Activated T-helper 1 cell treated with anti-CD3 and anti-CD28 coated beads, Interleukin-12 subunit alpha, Interleukin-12 subunit beta, Interleukin-2, Interleukin-4 antibody, amounts not matched to agents 30 ng/mL and 10 ng/mL and 1 ng/mL, durations not matched to agents 14 hours and 24 hours and 36 hours (primary cell): Measurements from ENCODE around the gene KRTAP10-8. TPM values are rescaled to one million over a fixed set of nuclear protein-coding genes. Genes with fewer than 3 reads are reported as not detected.
A peak's percentile ranks its signal among the peaks of the same experiment; 100 is the strongest.
"Not testable (repeated sequence)": the region's sequence is repeated elsewhere in the genome, so short reads cannot be mapped to it uniquely, and the experiment has no call there.

Experiments
- DNase-seq: peaks from one replicate; pipeline ENCODE4 v3.0.0; 2021; ENCODE audit warnings: low spot score
- H3K27ac Mint-ChIP-seq: one replicate; pipeline ENCODE4 v1.8.0; 2021; ENCODE audit warnings: mild to moderate bottlenecking, mixed read lengths
- H3K27me3 Mint-ChIP-seq: one replicate; pipeline ENCODE4 v1.8.0; 2022; ENCODE audit warnings: mild to moderate bottlenecking, moderate library complexity, mixed read lengths; ENCODE audit not compliant: insufficient read depth
- H3K36me3 Mint-ChIP-seq: one replicate; pipeline ENCODE4 v1.8.0; 2021; ENCODE audit warnings: low read depth, mixed read lengths
- H3K4me1 Mint-ChIP-seq: one replicate; pipeline ENCODE4 v1.8.0; 2021; ENCODE audit warnings: low read depth, mixed read lengths
- H3K4me3 Mint-ChIP-seq: one replicate; pipeline ENCODE4 v1.8.0; 2021; ENCODE audit warnings: mild to moderate bottlenecking, moderate library complexity, mixed read lengths
- H3K9me3 Mint-ChIP-seq: one replicate; pipeline ENCODE4 v1.8.0; 2021; ENCODE audit warnings: mixed read lengths
- intact Hi-C: fragments of 100-400 bp; cut with micrococcal nuclease; formaldehyde crosslinking; loops from one replicate; pipeline ENCODE4 v1.15.1; 2024
- total RNA-seq: library from RNA; stranded (reverse); gene quantifications from 2 replicates; pipeline ENCODE4 v1.2.3, GENCODE V29; 2022

The KRTAP10-8 gene
- total RNA-seq, 1 donor from 2014 or later = not detected

DNA sequence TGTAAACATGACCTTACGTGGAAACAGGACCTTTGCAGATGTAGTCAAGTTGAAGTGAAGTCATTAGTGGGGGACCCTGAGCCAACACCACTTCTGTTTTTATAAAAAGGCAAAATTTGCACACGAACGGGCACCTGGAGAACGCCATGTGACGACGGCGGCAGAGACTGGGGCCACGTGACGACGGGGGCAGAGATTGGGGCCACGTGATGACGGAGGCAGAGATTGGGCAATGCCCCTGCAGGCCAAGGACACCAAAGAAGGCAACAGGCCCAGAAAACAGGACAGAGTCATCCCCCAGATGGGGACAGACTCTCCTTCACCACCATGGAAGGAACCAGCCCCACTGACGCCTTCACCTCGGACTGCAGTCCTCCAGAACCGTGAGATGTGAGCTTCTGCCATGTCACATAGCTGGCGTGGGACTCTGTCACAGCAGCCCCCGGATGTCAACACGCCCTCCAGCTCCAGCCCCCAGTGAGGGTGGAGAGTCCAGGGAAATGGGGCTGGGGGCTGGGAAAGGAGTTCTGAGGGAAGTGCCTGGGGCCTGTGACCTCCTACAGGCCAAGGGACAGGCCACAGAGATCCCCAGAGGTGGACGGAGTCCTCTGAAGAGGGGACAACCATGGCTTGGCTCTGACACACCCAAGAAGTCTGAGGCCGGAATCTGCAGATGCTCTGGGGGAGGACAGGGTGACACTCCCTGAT is 38.5 kb downstream of the KRTAP10-8 start:
- intact Hi-C loops = no loop called here
- Mint-ChIP-seq H3K4me1 (peaks cover 20% of the 10 kb centered on the region), H3K27ac (no peak overlapping the region), H3K36me3 (peaks cover 9% of the 10 kb centered on the region), H3K27me3 (peaks cover 2% of the 10 kb centered on the region), H3K4me3 (no peak overlapping the region), H3K9me3 (peaks cover 17% of the 10 kb centered on the region)
- DNase-seq = no peak

DNA sequence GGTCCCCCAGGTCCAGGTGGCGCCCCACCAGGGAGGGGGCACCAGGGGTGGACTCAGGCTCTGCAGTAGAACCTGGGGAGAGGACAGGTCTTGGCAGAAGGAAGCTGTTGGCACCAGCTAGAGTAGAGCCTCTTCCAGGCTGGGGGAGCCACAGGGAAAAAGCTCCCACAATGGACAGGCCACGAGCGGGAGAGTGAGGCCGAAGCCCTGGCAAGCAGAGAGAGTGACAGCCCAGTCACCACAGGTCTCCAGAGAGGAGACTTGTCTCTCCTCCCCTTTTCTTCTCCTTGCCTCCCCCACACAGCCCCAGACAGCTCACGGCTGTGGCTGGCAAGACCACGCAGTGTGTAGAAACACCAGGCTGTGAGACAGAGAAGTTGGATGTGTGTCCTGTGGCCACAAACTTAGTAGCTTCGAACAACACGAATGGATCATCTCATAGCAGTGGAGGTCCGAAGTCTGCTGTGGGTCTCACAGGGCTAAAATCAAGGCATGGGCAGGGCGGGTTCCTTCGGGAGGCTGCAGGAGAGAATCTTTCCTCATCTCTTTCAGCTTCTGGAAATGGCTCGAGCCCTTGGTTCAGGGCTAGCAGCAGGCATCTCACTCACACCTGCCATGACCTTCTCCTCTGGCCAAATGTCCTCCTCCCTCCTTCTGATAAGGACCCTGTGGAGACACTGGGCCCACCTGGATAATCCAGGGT is 39.2 kb downstream of the KRTAP10-8 start:
- Mint-ChIP-seq H3K4me3 (no peak overlapping the region), H3K36me3 (peaks cover 10% of the 10 kb centered on the region), H3K27me3 (no peaks in the 10 kb centered on the region), H3K27ac (no peak overlapping the region), H3K4me1 (peaks cover 21% of the 10 kb centered on the region), H3K9me3 (peaks cover 21% of the 10 kb centered on the region)
- intact Hi-C loops = no loop called here
- DNase-seq = no peak

DNA sequence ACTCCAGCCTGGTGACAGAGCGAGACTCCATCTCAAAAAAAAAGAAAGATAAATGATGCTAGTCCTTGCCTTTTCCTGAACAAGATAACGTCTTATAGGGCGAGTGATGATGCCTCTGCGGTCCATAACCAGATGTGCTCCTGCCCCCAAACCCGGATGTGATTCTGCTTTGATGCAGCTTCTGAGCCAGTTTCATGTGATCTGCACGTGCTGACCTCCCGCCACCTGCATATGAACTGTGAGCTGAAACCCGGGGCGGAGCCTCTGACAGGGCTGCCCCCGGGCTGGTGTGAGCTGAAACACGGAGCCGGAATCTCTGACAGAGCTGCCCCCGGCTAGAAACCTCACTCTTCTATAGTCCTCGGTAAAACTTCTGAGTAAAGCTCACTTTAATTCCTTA is 41.2 kb downstream of the KRTAP10-8 start:
- H3K4me3 Mint-ChIP-seq = no peak overlapping the region
- H3K36me3 Mint-ChIP-seq = peaks cover 25% of the 10 kb centered on the region
- DNase-seq = no peak
- intact Hi-C loops = no loop called here
- H3K4me1 Mint-ChIP-seq = peaks cover 41% of the 10 kb centered on the region
- no peak overlapping the region for H3K27ac Mint-ChIP-seq
- H3K9me3 Mint-ChIP-seq = peaks cover 40% of the 10 kb centered on the region
- H3K27me3 Mint-ChIP-seq = no peaks in the 10 kb centered on the region

DNA sequence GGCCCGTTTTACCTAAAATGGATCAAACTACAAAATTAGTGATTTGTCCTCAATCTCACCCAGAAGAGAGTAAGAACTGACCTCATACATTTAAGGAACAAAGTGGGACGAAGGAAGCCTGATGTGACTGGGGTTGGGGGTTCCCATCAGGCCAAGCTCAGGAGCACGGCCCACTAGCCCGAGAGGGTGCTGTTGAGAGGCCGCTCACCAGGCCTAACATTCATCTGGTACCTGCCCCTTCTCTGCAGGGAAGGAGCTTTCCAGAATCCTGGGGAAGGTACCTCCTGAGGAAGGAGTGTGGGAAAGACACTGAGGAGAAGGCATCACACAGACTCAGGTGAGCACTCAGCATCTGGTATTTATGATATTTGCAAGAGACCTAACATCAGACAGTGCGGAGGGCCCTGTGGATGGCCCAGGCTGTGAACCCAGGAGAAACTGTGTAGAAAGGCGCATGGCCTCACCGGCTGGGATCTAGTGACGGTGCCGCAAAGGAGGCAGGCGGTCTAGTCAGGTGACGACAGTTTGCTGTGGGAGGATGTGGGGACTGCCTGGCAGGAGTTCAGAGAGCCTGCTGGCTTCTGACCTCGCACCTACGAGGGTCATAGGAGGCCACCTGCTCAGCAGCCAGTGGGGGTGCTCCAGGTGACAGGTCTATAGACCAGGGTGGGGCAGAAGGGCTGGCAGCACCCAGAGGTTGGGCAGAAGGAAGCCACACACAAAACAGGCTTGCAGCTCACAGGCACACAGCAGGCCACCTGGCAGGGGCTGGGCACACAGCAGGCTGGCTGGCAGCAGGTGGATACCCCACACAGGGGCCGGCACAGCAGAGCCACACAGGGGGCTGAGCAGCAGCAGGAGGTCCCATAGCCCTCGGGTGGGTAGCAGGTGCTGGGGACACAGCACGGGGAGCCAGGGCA is 42.0 kb downstream of the KRTAP10-8 start:
- intact Hi-C loops = no loop called here
- peaks cover 49% of the 10 kb centered on the region for H3K4me1 Mint-ChIP-seq

DNA sequence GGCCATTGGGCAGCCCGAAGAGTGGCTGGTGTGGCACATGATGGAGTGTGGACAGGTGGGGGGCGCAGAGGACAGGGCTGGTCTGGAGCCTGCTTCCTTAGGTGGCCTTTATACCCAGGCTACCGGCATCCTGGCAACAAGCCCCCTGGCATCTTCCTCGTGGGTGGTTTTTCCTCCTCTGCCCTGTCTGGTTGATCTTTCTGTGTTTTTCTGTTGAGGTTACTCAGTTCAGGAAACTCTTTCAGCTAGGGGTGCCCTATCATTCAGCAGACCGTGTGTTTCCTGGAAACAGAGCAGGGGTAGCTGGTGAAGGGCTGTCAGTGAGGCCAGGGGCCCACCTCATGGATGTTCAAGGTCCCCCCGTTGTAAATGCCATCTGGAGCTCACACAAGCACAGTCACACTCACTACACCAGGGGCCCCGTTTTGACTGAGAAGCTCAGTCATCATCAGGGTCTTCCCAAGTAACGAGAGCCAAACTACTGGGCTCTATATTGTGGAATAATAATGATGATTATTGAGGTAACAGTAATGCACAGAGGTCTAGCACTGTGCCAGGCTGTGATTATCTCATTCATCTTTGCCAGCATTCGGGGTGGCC is 42.8 kb downstream of the KRTAP10-8 start, which contains the start of gene KRTAP12-4:
Gene KRTAP12-4 (minus strand): TSS at position 84 of the 600 bp plus-strand sequence. CDS start 45 bp downstream, at position 39.
- Mint-ChIP-seq H3K27me3 (no peaks in the 10 kb centered on the region), H3K4me1 (peaks cover 56% of the 10 kb centered on the region), H3K9me3 (peaks cover 47% of the 10 kb centered on the region), H3K36me3 (peaks cover 29% of the 10 kb centered on the region), H3K4me3 (peak within 1 kb of the TSS; percentile 15), H3K27ac (peak within 1 kb of the TSS; percentile 70)
- intact Hi-C loops = loop anchor here (5.0 kb wide), 3 partner anchors 37 to 273 kb away; no protein-coding TSS in a partner anchor
- DNase-seq = no peak

More for the DNA sequence above, 42.0 kb downstream of the KRTAP10-8 start:
- peaks cover 47% of the 10 kb centered on the region for H3K9me3 Mint-ChIP-seq
- peak overlapping the region; percentile 15 for H3K4me3 Mint-ChIP-seq
- H3K27me3 Mint-ChIP-seq = no peaks in the 10 kb centered on the region
- no peak overlapping the region for H3K27ac Mint-ChIP-seq
- DNase-seq = no peak
- H3K36me3 Mint-ChIP-seq = peaks cover 29% of the 10 kb centered on the region

DNA sequence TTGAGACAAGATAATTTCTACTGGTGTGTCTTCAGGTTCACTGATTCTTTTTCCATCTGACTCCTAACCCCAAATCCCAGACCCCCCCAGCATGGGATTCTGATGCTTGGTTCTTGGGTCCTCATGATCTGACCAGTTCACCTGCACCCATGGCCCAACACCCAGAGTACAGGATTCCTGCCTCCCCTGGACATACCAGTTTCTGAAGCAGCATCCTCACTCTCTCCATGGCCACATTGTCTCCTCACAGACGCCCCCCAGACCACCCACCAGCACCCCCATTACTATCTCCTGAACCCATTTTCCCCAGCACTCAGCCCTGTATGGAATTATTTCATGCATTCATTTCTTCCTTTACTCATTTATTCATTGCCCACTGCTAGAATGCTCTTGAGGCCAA is 45.0 kb downstream of the KRTAP10-8 start:
- Mint-ChIP-seq H3K4me3 (peak overlapping the region; percentile 47), H3K4me1 (peaks cover 63% of the 10 kb centered on the region), H3K27me3 (no peaks in the 10 kb centered on the region), H3K36me3 (peaks cover 31% of the 10 kb centered on the region), H3K27ac (peak overlapping the region; percentile 95), H3K9me3 (peaks cover 52% of the 10 kb centered on the region)
- DNase-seq = no peak
- intact Hi-C loops = loop anchor here (5.0 kb wide), 3 partner anchors 40 to 270 kb away; no protein-coding TSS in a partner anchor

DNA sequence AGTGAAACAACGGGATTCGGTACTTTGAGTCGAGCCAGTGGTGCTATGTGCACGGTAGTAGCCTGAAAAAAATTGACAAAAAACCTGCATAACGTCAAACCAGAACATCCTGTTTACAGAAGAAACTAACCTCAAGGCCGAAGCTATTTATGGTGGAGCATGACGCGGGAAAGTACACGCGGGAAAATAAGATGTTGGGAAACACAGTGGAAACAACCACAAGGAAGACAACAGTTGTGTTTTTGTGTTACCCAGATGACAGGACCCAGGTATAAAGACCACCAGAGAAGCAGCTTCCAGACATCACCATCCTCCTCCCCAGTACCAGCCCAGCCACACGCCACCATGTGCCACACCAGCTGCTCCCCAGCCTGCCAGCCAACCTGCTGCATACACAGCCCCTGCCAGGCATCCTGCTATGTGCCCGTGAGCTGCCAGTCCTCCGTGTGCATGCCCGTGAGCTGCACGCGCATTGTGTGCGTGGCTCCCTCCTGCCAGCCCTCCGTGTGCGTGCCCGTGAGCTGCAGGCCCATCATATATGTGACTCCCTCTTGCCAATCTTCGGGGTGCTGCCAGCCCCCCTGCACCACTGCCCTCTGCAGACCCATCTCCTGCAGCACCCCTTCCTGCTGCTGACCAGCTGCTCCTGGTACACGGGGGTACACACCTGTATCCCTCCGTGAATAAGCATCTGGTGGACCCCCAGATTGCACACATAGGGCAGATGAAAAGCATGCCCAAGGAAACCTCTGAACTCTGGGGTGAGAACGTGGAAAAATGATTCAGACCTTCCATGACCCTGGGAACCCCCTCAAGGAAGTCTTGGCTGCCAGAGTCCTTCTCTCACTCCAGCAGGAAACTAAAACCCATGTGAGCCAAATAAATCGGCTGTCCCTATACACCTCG is 46.0 kb downstream of the KRTAP10-8 start, which contains the start of gene KRTAP12-3:
Gene KRTAP12-3 (plus strand): TSS at position 298 of the 906 bp plus-strand sequence. CDS start 48 bp downstream, at position 346.
- Mint-ChIP-seq H3K27ac (peak within 1 kb of the TSS; percentile 95), H3K9me3 (peaks cover 58% of the 10 kb centered on the region), H3K27me3 (peaks cover 6% of the 10 kb centered on the region), H3K4me1 (peaks cover 63% of the 10 kb centered on the region), H3K36me3 (peaks cover 35% of the 10 kb centered on the region), H3K4me3 (peak within 1 kb of the TSS; percentile 47)
- intact Hi-C loops = loop anchor here (5.0 kb wide), 3 partner anchors 41 to 269 kb away; no protein-coding TSS in a partner anchor
- peak; percentile 52 for DNase-seq

DNA sequence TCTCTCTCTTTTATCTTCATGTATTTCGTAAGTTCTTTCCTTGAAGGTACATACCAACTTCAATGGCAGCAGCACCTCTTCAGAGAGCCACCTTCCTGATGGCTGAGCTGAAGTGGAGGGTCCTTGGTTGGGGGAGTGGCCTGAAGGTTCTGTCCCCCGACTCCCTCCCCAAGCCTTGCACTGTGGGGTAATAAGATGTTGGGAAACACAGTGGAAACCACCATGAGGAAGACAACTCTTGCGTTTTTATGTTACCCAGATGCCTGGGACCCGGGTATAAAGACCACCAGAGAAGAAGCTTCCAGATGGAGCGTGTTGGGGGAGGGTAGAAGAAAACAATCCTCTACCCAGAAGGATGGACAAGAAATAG is 46.6 kb downstream of the KRTAP10-8 start:
- no peak for DNase-seq
- H3K36me3 Mint-ChIP-seq = peaks cover 35% of the 10 kb centered on the region
- peak overlapping the region; percentile 12 for H3K4me3 Mint-ChIP-seq
- H3K27ac Mint-ChIP-seq = peak overlapping the region; percentile 95
- intact Hi-C loops = loop anchor here (5.0 kb wide), 3 partner anchors 41 to 269 kb away; no protein-coding TSS in a partner anchor
- H3K9me3 Mint-ChIP-seq = peaks cover 55% of the 10 kb centered on the region
- H3K27me3 Mint-ChIP-seq = peaks cover 10% of the 10 kb centered on the region
- peaks cover 59% of the 10 kb centered on the region for H3K4me1 Mint-ChIP-seq

DNA sequence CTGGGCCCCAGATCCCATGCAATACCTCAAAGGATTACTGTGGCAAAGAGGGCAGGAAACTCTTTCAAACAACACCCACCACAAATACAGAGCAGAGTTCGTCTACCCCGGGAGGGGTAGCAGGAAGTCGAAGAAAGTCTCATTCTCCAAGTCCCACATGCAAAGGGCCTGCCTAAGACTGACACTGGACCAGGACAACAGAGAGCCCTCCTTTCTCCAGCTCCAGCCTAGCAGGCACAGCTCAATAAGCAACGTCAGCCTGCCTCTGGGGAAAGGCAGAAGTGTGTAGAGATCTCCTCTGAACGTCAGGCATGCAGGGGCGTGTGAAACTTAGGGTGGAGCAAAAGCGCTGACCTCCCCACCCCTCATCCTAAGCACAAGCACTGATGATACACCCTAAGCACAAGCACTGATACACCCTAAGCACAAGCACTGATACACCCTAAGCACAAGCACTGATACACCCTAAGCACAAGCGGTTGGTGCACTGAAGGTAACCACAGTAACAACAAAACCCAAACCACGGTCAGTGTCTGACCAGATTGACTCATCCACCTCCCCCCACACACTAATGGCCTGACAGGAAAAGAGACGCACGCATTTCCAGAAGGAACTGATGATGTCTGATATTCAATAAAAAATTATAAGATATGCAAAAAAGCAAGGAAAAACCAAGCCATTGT is 47.2 kb downstream of the KRTAP10-8 start:
- Mint-ChIP-seq H3K27me3 (peaks cover 10% of the 10 kb centered on the region), H3K4me3 (peak overlapping the region; percentile 9), H3K27ac (peak overlapping the region; percentile 95), H3K36me3 (peaks cover 35% of the 10 kb centered on the region), H3K4me1 (peaks cover 53% of the 10 kb centered on the region), H3K9me3 (peaks cover 50% of the 10 kb centered on the region)
- intact Hi-C loops = loop anchor here (5.0 kb wide), 3 partner anchors 42 to 268 kb away; no protein-coding TSS in a partner anchor
- no peak for DNase-seq

DNA sequence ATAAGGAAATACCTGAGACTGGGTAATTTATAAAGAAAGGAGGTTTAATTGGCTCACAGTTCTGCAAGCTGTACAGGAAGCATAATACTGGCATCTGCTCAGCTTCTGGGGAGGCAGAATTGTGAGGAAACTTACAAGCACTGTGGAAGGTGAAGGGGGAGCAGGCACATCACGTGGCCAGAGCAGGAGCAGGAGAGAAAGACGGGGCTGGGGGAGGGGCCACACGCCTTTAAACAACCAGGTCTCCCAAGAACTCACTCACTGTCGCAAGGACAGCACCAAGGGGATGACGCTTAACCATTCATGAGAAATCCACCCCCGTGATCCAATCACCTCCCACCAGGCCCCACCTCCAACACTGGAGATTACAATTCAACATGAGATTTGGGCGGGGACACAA is 49.7 kb downstream of the KRTAP10-8 start:
- H3K27ac Mint-ChIP-seq, intact Hi-C loops, H3K4me3 Mint-ChIP-seq, DNase-seq: not testable (repeated sequence)
- H3K4me1 Mint-ChIP-seq = peaks cover 38% of the 10 kb centered on the region
- H3K9me3 Mint-ChIP-seq = peaks cover 39% of the 10 kb centered on the region
- peaks cover 23% of the 10 kb centered on the region for H3K36me3 Mint-ChIP-seq
- peaks cover 12% of the 10 kb centered on the region for H3K27me3 Mint-ChIP-seq
